COR-L47 (cell line): ENCODE results near the gene PSMC3.

Experiments used
- DNase-seq: peaks from one replicate; lab custom pipeline; 2025; lab: John Stamatoyannopoulos, UW

The PSMC3 gene

DNA sequence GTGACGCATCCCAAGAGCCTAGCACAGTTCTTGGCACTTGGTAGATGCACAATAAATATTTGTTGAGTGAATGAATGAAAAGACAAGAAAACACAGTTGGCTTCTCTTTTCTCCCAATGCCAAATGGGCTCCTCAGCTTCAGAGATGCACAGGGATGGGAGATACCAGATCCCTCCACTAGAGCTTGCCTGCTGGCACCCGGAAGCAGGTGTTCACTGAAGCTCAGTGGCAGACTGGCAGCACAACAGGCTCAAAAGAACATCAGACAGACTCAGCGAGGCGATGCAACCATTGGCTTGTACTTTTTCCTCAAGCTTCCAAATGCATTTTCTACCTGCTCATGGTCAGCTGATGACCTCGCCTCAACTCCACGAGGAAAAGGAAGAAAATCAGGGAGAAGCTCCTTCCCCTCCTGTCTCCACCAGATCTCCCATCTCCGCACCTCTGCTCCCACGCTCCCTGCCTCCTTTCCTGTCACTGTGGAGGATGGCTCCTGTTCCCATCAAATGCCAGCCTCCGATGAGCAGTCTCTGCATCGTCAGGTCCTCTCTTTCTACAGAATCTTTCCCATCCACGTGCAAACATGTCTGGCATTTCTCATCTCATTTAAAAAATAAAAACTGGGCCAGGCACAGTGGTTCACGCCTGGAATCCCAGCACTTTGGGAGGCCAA is 16.9 kb upstream of the PSMC3 start:
- DNase-seq = peak; percentile 43

DNA sequence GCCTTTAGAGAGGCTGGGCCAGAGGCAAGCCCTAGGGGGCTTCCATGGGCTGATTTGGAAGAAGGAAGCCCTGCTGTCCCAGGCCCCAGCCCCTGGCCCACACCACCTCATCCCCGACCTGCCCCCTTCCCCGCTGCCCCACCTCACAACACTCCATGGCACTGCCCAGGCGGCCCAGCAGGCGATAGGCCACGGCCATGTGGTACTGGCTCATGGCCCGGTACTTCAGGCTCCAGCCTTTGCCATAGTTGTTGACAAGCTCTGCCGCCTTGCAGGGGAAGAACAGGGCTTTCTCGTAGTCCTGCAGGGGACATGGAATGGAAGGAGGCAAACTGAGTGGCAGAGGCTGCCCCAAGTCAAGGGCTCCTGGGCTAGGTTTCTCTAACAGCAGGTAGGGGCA is 16.3 kb upstream of the PSMC3 start:
- no peak for DNase-seq

DNA sequence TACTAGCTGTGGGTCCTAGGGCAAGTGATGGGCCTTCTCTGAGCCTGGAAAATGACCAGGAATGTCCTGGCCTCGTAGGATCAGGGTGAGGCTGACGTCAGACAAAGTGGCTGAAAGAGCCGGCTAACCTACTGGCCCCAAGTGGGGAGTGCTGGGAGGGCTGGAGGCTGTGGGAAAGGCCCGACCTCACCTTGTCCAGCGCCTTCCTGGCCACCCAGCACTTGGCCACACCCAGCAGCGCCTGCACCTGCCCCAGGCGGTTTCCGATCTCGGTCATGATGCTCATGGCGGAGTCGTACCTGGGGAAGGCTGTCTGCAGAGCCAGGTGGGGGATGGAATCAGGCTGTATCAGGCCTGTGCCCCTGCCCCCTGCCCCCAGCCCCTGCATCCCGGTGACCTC is 15.2 kb upstream of the PSMC3 start:
- DNase-seq = no peak

- DNase-seq = no peak
Measured at GRCh38 chr11:47440054-47440476, 13.8 kb upstream of the PSMC3 start.

DNA sequence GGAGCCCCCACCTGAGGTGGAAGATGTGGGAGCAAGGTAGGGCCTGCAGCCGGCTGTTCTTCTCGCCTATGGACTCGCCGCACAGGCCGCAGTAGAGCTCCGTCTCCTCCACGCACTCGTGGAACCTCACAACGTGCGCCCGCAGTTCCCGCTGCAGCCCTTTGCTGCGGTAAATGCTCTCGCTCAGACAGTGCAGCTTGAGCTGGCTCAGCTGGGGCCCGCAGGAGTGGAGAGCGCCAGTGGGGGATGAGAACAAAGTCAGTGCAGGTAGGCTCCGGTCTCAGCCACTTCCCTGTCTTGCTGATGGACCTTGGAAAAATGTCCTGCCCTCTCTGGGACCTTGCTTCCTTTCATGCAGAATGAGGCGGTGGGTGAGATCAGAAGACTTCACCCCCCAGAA is 12.5 kb upstream of the PSMC3 start:
- DNase-seq = no peak

DNA sequence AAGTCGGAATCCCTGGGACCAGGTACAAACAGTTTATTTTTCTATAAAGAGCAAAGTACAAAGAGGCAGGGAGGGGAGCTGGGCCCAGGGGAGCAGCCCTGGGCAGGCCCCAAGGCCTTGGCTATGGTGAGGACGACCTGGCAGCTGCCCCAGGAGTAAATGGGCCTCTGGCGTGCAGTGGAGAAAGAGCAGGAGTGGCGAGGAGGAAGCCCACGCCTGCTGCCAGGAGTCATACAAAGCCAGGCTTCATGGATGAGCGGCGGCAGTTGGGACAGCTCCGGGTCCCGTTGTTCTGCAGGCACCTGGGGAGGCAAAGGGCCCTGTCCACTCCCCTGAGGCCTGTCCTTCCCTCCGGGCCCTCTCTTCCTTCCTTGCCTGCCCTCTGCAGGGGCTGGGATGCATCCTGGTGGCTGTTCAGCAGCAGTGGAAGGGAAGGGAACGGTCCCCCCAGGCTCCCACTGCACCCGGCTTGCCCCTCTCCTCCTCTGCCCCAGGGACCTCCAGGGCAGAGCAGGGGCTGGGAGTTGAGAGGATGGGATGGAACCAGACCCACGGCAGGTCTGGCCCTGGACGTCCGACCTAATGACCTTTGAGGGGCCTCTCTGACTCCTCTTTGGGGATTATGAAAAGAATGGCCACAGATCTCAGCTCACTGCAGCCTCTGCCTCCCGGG is 11.6 kb upstream of the PSMC3 start:
- DNase-seq = no peak

GRCh38 chr11:47437218-47437745 is 11.0 kb upstream of the PSMC3 start:
- DNase-seq = no peak

DNA sequence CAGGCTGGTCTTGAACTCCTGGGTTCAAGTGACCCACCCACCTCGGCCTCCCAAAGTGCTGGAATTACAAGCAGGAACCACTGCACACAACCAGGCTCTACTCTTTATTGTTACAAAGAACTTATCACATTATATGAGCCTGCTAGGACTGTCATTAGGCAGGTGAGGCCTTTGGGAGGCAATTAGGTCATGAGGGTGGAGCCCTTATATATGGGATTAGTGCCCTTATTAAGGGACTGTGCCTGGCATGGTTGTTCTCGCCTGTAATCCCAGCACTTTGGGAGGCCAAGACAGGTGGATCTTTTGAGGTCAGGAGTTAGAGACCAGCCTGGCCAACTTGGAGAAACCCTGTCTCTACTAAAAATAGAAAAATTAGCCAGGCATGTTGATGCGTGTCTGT is 10.5 kb upstream of the PSMC3 start:
- no peak for DNase-seq

DNA sequence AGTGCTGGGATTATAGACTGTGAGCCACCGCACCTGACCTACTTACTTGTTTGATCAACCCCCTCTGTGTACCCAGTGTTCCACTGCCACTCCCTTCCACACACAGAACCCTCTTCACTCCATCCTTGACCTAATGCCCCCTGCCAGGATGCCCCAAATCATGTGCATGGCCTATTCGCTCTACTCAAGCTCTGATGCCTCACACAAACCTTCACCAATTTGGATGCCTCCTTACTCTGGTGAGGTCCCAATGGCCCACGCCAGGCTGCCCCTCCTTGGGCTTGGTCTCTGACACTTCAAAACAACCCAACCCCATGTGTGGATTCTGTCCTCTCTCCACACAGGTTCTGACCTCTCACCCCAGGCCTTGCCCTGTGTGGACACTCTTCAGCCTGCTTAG is 9.4 kb upstream of the PSMC3 start:
- no peak for DNase-seq

DNA sequence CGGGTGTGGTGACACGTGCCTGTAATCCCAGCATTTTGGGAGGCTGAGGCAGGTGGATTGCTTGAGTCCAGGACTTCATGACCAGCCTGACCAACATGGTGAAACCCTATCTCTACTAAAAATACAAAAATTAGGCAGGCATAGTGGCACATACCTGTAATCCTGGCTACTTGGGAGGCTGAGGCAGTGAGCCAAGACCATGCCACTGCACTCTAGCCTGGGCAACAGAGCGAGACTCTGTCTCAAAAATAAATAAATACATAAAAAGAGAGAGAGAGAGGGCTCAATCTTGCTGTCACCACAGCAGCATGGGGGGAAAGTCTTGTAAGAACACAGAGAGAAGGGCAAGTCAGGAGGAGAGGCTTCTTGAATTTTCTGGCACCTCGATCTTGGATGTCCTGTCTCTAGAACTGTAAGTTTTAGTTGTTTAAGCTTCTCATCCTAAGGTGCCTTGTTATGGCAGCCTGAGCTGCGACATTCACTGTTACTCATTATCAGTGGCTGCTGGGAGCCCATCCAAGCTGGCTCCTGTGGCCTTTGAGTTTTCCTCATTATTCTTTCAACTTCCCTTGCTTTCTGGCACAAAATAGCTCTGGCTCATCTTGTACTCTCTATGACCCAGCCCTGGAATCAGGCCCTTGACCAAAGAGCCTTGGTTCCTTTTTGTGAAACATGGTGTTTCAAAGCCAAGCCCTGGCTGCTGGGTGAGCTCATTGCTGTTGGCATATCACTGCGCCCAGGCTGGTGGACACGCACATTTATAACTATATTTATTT is 8.0 kb upstream of the PSMC3 start:
- no peak for DNase-seq

- DNase-seq = no peak
Measured at GRCh38 chr11:47433157-47433556, 6.9 kb upstream of the PSMC3 start.

GRCh38 chr11:47431356-47432083 is 5.3 kb upstream of the PSMC3 start:
- no peak for DNase-seq

DNA sequence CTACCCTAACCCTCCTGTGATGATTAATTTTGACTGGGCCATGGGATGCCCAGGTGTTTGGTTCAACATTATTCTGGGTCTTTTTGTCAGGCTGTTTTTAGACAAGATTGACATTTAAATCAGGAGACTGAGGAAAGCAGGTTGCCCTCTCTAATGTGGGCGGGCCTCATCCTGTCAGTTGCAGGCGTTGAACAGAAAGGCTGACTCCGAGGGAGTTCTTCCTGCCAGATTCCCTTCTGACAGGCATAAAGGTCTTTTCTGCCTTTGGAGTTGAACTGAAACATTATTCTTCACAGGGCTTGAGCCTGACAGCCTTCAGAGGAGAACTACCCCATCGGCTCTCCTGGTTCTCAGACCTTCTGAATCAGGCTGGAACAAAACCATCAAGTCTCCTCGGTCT is 4.3 kb upstream of the PSMC3 start:
- DNase-seq = no peak

DNA sequence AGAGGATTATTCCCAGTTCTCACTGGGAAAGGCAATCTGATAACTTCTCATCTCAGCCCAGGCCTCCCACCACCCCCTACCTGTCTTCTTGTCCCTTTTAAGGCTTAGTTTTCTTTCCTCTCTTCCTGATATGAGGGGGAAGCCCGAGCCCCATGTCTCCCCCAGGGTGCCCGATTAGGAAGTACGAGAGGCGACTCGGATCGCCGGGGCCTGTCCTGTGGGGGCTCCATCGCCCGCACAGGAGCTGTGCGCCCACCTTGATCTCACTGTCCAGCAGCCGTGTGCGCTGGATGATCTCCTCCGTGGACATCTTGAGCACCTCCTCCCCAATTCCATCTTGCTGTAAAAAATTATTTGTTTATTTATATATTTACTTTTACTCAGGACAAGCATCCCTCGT is 628 bp downstream of the PSMC3 start:
- DNase-seq = no peak

DNA sequence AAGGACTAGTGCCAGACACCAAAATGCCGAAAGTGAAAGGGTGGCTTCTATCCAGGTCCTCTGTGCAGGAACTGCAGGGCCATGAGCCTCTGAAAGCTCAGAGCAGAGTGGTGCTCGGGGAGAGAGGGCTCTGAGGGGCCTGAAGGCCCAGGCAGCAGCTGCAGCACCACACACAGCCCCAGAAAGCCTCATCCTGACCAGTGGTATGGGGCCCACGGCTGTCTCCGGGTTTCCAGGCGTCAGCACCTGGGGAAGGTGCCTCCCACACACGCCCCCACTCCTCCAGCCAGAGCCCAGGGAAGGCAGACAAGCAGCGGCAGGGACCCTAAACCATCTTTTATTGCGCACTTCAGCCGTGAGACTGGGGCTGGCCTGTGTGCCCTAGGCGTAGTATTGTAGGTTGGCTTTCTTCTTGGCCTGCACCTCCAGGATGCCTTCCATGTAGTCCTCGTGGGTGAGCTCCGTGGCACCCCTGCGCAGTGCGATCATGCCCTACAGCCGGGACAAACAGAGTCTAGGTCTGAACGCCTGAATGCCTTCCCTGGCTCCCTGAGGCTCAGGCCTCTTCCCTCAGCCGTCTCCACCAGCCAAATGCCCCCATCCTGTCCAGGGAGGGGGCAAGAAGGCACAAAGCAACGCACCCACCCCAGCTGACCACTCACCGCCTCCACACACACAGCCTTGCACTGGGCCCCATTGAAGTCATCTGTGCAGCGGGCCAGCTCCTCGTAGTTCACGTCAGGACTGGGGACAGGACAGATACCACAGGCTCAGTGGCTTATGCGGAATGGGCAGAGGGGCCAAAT is 7.6 kb downstream of the PSMC3 start:
- DNase-seq = no peak

DNA sequence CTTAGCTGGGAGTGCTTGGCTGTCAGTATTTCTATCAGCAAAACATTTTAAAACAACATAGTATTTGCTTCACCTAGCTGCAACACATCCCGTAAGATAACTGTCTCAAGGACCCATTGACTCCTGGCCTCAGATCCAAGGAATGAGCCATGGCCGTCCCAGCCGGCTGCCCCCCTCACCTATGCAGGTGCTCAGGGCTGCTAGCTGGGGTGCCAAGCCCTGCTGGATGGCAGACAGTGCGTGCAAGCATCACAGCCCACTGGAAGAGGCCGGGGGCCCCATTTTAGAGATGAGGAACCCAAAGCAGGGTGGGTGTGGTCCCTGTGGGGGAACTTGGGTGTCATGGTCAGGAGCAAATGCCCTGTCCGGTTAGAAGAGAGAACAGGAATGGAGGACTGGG is 8.5 kb downstream of the PSMC3 start:
- no peak for DNase-seq

GRCh38 chr11:47415949-47416472 is 10.2 kb downstream of the PSMC3 start:
- no peak for DNase-seq

- DNase-seq = no peak
Measured at GRCh38 chr11:47415091-47415854, 11.0 kb downstream of the PSMC3 start.

DNA sequence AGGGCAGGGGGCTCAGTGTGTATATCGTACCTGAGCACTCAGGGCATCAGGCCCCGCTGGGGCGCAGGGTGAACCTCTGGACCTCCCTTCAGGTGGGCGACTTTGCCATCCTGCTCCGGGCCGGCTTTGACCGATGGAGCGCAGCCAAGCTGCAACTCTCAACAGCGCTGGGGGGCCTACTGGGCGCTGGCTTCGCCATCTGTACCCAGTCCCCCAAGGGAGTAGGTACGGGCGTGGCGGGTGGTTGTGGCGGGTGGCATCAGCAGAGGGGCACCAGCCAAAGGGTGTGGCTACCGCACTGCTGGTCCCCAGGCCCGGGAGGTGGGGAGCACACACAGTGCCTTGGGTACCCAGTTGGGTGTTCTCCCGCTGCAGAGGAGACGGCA is 11.6 kb downstream of the PSMC3 start:
- DNase-seq = no peak

- DNase-seq = no peak
Measured at GRCh38 chr11:47413908-47414684, 12.1 kb downstream of the PSMC3 start.
